Spinal cord (tissue), 10 donors: ENCODE data around the gene AKIRIN1. TPM values are rescaled to one million over a fixed set of nuclear protein-coding genes. Genes with fewer than 3 reads are reported as not detected.
A peak's percentile ranks its signal among the peaks of the same experiment; 100 is the strongest.
"Not testable (repeated sequence)": the region's sequence is repeated elsewhere in the genome, so short reads cannot be mapped to it uniquely, and the experiment has no call there.

Experiments used
- DNase-seq, 6 donors: peaks; one replicate each; pipeline versions ENCODE4 v3.0.0 to v3.0.0-alpha.2; 2013 to 2015; ENCODE audit warnings: low spot score in 6 of 6, low read depth in 4 of 6
- H3K27ac ChIP-seq: one replicate; pipeline ENCODE4 v1.5.1; 2013; ENCODE audit warnings: low read depth, low read length, control low read depth
- H3K27me3 ChIP-seq: one replicate; pipeline ENCODE4 v1.6.1; 2013; ENCODE audit warnings: low read length; ENCODE audit not compliant: control insufficient read depth, insufficient read depth
- H3K36me3 ChIP-seq: one replicate; pipeline ENCODE4 v1.6.1; 2013; ENCODE audit warnings: low read length; ENCODE audit not compliant: control insufficient read depth, insufficient read depth
- H3K4me1 ChIP-seq: one replicate; pipeline ENCODE4 v1.6.1; 2013; ENCODE audit warnings: low read length; ENCODE audit not compliant: control insufficient read depth, insufficient read depth
- H3K4me3 ChIP-seq: one replicate; pipeline ENCODE4 v1.5.1; 2013; ENCODE audit warnings: low read depth, low read length, control low read depth
- H3K9me3 ChIP-seq: one replicate; pipeline ENCODE4 v1.6.1; 2013; ENCODE audit warnings: low read length; ENCODE audit not compliant: control insufficient read depth, insufficient read depth
- WGBS: methylation state at CpG from one replicate; pipeline ENCODE4 v1.1.5; 2013; ENCODE audit warnings: missing lambda C conversion rate; ENCODE audit not compliant: insufficient coverage; 5-methylcytosine and 5-hydroxymethylcytosine counted together
- polyA plus RNA-seq, 2 donors: library from polyadenylated mRNA; unstranded; fragments of 120-200 nt; gene quantifications; one replicate each; pipeline ENCODE4 v1.2.1, GENCODE V29; 2013; ENCODE audit not compliant: insufficient read length in 2 of 2
- total RNA-seq, 2 donors: library from RNA; depleted of rRNA in 1 of 2; stranded (reverse); fragments of 120-200 nt in 1 of 2; fragments of >200 nt in 1 of 2; gene quantifications; one replicate each; pipeline versions ENCODE4 v1.2.3 to v1.2.4, GENCODE V29; 2013 to 2014
- donor health status: healthy.

AKIRIN1 gene
- total and polyA plus RNA-seq, 4 donors, result 48.5 to 108 (median 79.6) TPM

DNA sequence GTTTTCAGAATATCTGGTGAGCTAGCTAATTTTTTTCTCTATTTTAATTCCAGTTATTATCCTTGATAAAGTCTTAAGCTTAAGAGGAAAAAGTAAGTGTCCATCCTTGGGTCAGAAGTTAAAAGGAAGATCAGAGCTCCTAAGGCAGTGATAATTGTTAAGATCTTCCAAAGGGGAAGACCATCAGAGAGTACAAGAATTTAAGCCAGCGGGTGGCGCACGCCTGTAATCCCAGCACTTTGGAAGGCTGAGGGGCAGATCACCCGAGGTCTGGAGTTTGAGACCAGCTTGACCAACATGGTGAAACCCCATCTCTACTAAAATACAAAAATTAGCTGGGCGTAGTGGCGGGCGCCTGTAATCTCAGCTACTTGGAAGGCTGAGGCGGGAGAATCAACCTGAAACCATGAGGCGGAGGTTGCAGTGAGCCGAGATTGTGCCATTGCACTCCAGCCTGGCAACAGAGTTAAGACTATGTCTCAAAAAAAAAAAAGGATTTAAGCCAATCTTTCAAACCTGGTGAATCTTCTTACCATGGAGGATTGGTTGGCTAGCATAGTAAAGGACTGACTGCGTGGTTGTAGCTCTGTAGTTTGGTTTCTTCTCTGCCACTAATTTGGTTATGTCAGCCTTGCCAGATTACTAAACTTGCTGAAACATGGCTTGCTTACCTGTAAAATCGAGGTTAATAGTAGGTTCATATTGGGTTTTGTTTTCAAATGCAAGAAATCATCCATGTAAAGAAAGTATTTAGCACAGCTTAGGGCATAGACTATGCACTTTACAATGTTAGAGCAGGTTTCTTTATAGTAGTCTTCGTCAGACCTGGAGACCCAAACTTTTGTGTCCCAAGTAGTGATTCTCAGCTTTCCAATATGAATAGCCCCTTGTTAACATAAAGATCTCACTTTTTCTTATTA is 15.9 kb downstream of the AKIRIN1 start:
- Histone ChIP-seq H3K4me3 (no peak overlapping the region), H3K27ac (no peak overlapping the region), H3K9me3 (no peaks in the 10 kb centered on the region), H3K4me1 (no peaks in the 10 kb centered on the region), H3K36me3 (peaks cover 48% of the 10 kb centered on the region), H3K27me3 (no peaks in the 10 kb centered on the region)
- WGBS, result 95% methylated on average over 4 of the region's 13 CpGs
- DNase-seq, result no peak

DNA sequence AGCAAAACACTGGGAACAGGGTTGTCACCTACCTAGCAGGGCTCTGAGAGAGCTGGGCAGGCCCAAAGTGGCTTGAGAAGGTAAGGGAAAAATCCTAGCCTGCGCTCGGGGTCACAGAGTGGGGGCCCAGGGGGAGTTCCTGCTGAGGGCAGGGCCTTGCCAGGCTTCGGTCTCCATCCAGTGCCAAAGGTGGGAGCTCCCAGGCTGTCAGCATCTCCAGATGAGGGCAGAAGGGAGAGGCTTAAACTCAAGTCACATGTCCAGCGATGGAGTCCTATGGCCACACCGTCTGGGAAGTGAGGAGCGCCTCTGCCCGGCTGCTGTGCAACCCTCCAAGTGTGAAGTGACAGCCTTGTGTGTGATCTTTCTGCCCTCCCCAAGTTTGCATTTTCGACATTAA is 23.9 kb downstream of the AKIRIN1 start:
- not testable (repeated sequence) for DNase-seq, H3K4me1 ChIP-seq, H3K27ac ChIP-seq, H3K27me3 ChIP-seq, H3K4me3 ChIP-seq, H3K9me3 ChIP-seq
- 80% methylated on average over 4 of the region's 8 CpGs for WGBS
- peaks cover 30% of the 10 kb centered on the region for H3K36me3 ChIP-seq

DNA sequence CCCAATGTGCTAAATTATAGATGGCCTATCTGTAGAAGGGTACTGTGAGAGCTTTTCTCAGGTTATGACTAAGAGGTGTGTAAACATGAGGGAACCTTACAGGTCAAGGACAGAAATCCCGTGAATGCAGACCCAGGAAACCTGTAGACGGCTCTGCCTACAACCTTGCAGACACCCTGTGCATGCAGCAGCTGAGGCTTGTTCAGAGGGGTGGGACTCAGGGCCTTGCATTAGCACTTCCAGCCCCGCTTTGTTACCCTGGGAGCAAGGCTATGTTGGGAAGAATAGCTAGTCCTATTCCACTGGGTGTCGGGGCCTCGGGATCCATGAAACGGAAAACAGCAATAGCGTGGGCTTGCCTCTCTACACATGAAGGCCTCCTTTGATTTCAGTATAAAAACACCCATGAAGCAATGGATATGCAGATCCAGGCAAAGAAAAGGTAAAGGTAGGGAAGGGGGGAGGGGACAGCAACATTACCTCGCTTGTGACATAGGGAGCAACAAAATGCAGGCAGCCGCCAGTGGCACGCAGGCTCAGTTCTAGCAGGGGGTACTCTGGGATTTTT is 25.6 kb downstream of the AKIRIN1 start:
- H3K4me3 ChIP-seq, result no peak overlapping the region
- H3K27ac ChIP-seq, result no peak overlapping the region
- peaks cover 19% of the 10 kb centered on the region for H3K36me3 ChIP-seq
- WGBS, result 69% methylated on average over 7 of the region's 10 CpGs
- H3K27me3 ChIP-seq, result no peaks in the 10 kb centered on the region
- H3K9me3 ChIP-seq, result no peaks in the 10 kb centered on the region
- DNase-seq, result no peak
- H3K4me1 ChIP-seq, result no peaks in the 10 kb centered on the region

DNA sequence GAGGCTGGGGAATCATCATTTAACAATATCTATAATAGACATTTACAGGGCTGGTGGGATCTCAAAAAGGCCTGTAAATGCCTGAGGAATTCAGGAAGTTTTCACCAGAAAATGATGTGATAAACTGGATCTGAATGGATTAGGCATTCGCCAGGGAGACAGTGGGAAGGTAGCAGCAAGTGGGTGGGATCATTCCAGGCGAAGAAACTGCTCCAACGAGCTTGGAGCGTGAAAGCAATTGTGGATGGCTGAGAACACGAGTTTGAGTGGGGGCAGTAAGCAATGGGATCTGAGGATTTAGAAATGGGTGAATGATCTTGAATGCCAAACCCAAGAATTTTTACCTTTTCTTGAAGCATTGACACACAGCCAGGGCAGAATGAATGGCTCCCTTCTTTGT is 26.2 kb downstream of the AKIRIN1 start:
- peaks cover 16% of the 10 kb centered on the region for H3K36me3 ChIP-seq
- 53% methylated on average over 4 of the region's 5 CpGs for WGBS
- DNase-seq, result no peak
- no peaks in the 10 kb centered on the region for H3K4me1 ChIP-seq
- no peaks in the 10 kb centered on the region for H3K27me3 ChIP-seq
- no peaks in the 10 kb centered on the region for H3K9me3 ChIP-seq
- no peak overlapping the region for H3K27ac ChIP-seq
- no peak overlapping the region for H3K4me3 ChIP-seq

DNA sequence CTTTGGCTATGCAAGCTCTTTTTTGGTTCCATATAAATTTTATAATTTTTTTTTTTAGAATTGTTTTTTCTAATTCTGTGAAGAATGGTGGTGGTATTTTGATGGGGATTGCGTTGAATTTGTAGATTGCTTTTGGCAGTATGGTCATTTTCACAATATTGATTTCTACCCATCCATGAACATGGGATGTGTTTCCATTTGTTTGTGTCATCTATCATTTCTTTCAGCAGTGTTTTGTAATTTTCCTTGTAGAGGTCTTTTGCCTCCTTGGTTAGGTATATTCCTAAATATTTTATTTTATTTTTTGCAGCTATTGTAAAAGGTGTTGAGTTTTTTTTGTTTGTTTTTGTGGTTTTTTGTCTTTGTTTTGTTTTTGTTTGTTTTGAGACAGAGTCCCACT is 29.4 kb downstream of the AKIRIN1 start:
- WGBS, result no CpG with 5 or more reads among the region's 1 CpG
- H3K36me3 ChIP-seq, H3K4me1 ChIP-seq, H3K27ac ChIP-seq, DNase-seq, H3K9me3 ChIP-seq, H3K4me3 ChIP-seq, H3K27me3 ChIP-seq: not testable (repeated sequence)

DNA sequence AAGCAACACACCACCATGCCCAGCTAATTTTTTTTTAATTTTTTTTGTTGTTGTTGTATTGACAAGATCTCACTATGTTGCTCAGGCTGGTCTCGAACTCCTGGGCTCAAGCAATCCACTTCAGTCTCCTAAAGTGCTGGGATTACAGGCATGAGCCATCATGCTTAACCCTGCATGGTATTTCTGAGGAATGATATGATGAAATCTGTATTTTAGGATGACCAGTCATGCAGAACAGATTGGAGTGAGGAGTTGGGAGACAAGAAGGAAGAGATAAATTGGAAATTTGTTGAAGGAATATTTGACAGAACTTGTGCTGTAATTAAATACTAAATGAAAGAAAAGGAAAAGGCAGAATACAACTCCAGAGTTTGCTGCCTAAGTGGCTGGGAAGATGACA is 30.4 kb downstream of the AKIRIN1 start:
- Histone ChIP-seq H3K36me3 (no peaks in the 10 kb centered on the region), H3K4me1 (peaks cover 8% of the 10 kb centered on the region), H3K27ac (no peak overlapping the region), H3K9me3 (no peaks in the 10 kb centered on the region), H3K27me3 (no peaks in the 10 kb centered on the region), H3K4me3 (no peak overlapping the region)
- no peak for DNase-seq
- no CpG with 5 or more reads among the region's 1 CpG for WGBS

DNA sequence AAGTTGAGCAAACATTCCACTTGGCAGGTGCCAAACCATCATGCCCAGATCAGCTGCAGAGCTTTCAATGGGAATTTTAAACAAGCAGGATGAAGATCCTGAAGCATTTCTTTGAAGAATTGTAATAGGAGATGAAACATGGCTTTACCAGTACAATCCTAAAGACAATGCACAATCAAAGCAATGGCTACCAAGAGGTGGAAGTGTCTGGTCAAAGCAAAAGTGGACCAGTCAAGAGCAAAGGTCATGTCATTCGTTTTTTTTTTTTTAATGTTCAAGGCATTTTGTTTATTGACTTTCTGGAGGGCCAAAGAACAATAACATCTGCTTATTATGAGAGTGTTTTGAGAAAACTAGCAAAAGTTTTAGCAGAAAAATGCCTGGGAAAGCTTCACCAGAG is 32.1 kb downstream of the AKIRIN1 start:
- H3K27ac ChIP-seq, result no peak overlapping the region
- no peaks in the 10 kb centered on the region for H3K36me3 ChIP-seq
- DNase-seq, result no peak
- no peak overlapping the region for H3K4me3 ChIP-seq
- H3K9me3 ChIP-seq, result no peaks in the 10 kb centered on the region
- H3K4me1 ChIP-seq, result peaks cover 19% of the 10 kb centered on the region
- no CpG with 5 or more reads among the region's 1 CpG for WGBS
- H3K27me3 ChIP-seq, result no peaks in the 10 kb centered on the region

DNA sequence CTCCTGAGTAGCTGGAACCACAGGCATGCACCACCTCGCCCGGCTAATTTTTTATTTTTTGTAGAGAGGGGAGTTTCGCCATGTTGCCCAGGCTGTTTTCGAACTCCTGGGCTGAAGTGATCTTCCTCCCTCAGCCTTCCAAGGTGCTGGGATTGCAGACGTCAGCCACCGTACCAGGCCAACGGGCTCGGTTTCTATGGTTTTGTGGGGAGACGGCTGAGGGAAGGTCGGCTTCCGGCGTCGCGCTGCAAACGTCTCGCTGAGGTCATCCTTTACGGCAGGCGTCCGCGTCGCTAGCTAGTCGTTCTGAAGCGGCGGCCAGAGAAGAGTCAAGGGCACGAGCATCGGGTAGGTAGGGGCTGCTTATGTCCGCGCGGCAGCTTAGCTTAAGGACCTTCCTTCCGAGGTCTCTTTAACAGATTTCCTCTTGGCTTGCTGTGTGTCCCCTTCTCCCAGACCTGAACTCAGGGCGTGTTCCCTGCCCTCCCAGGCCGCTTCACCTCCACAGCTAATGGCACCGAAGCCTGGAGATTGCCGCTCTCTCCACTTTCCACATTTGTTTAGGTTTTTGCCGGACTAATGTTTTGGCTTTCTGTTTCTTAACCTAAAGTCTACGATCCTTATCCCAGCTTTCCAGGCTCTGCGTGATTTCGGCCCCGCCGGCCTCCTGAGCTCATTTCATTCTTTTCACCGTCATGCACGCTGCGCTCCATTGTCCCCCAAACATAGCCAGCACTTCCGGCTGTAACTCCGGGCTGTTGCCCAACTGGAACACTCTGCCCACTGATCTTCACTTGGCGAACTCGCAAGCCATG is 35.2 kb downstream of the AKIRIN1 start, which contains the start of gene NDUFS5:
Gene NDUFS5 (plus strand): TSS at position 300 of the 815 bp plus-strand sequence. CDS start 2,375 bp downstream, outside the sequence.
- no peaks in the 10 kb centered on the region for H3K27me3 ChIP-seq
- WGBS, result 0% methylated on average over 43 of the region's 47 CpGs
- peak; percentile 82 to 98 (median 88) for DNase-seq
- H3K36me3 ChIP-seq, result peaks cover 22% of the 10 kb centered on the region
- H3K4me1 ChIP-seq, result peaks cover 19% of the 10 kb centered on the region
- peak within 1 kb of the TSS; percentile 98 for H3K27ac ChIP-seq
- peak within 1 kb of the TSS; percentile 95 for H3K4me3 ChIP-seq
- H3K9me3 ChIP-seq, result no peaks in the 10 kb centered on the region

DNA sequence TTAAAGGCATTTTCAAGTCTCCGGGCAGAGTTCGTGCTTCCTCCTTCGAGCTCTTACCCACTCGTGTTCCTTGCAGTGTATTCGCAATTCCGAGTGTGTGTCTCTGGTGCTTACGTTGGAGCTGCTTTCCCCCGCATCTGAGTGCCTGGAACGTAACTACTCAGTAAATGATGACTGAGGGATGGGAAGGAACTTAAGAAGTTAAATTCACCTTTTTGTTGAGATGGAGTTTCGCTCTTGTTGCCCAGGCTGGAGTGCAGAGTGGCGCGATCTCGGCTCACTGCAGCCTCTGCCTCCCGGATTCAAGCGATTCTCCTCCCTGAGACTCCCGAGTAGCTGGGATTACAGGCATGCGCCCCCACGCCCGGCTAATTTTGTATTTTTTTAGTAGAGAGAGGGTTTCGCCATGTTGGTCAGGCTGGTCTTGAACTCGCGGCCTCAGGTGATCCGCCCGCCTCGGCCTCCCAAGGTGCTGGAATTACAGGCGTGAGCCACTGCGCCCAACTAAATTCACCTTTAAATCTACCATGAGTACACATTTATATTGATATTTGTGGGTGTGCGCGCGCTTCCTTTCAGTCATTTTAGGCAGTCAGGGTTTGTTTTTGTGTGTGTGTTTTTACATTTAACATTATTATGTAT is 35.9 kb downstream of the AKIRIN1 start:
- WGBS, result 0% methylated on average over 14 of the region's 30 CpGs
- Histone ChIP-seq H3K36me3 (peaks cover 29% of the 10 kb centered on the region), H3K27me3 (no peaks in the 10 kb centered on the region), H3K9me3 (no peaks in the 10 kb centered on the region), H3K4me3 (peak overlapping the region; percentile 95), H3K4me1 (peaks cover 19% of the 10 kb centered on the region), H3K27ac (peak overlapping the region; percentile 98)
- no peak for DNase-seq
